COR-L47 (cell line): ENCODE measurements around the gene ZFP36L1.

Source experiments
- DNase-seq: peaks from one replicate; lab custom pipeline; 2025; lab: John Stamatoyannopoulos, UW

Gene ZFP36L1

GRCh38 chr14:68816183-68816942, 23.5 kb upstream of the ZFP36L1 start:
- DNase-seq = peak; percentile 85

GRCh38 chr14:68815298-68816182, 22.7 kb upstream of the ZFP36L1 start:
- DNase-seq = no peak

GRCh38 chr14:68814539-68815297, 21.9 kb upstream of the ZFP36L1 start:
- DNase-seq = no peak

GRCh38 chr14:68814238-68814538, 21.3 kb upstream of the ZFP36L1 start:
- no peak for DNase-seq

- DNase-seq = no peak
Observed at GRCh38 chr14:68813318-68813838, 20.5 kb upstream of the ZFP36L1 start.

GRCh38 chr14:68811171-68811570, 18.3 kb upstream of the ZFP36L1 start:
- DNase-seq = no peak

- no peak for DNase-seq
Observed at GRCh38 chr14:68810173-68811153, 17.6 kb upstream of the ZFP36L1 start.

GRCh38 chr14:68809524-68809923, 16.7 kb upstream of the ZFP36L1 start:
- DNase-seq = no peak

- DNase-seq = no peak
Observed at GRCh38 chr14:68808696-68809480, 16.0 kb upstream of the ZFP36L1 start.

- no peak for DNase-seq
Observed at GRCh38 chr14:68807987-68808386, 15.1 kb upstream of the ZFP36L1 start.

- no peak for DNase-seq
Observed at GRCh38 chr14:68807148-68807600, 14.3 kb upstream of the ZFP36L1 start.

GRCh38 chr14:68806526-68807147, 13.8 kb upstream of the ZFP36L1 start:
- DNase-seq = no peak

- no peak for DNase-seq
Observed at GRCh38 chr14:68805414-68805813, 12.5 kb upstream of the ZFP36L1 start.

GRCh38 chr14:68801631-68802030, 8.8 kb upstream of the ZFP36L1 start:
- no peak for DNase-seq

GRCh38 chr14:68800953-68801352, 8.1 kb upstream of the ZFP36L1 start:
- no peak for DNase-seq

GRCh38 chr14:68800390-68800789, 7.5 kb upstream of the ZFP36L1 start:
- DNase-seq = no peak

GRCh38 chr14:68798621-68799020, 5.8 kb upstream of the ZFP36L1 start:
- no peak for DNase-seq

GRCh38 chr14:68797121-68797670, 4.3 kb upstream of the ZFP36L1 start:
- no peak for DNase-seq

GRCh38 chr14:68796418-68797101, 3.7 kb upstream of the ZFP36L1 start:
- DNase-seq = no peak
